GM03348 (cell line): ENCODE data around the gene PAX6.
A peak's percentile ranks its signal among the peaks of the same experiment; 100 is the strongest.

ENCODE experiments used
- DNase-seq: peaks from one replicate; pipeline ENCODE4 v3.0.0; 2012; ENCODE audit warnings: low spot score

The PAX6 gene

GRCh38 chr11:31810779-31811647, at the start of gene PAX6:
PAX6 (minus strand) TSS chr11:31811322; CDS start chr11:31806411, 4,911 bp downstream.
- peak; percentile 86 for DNase-seq

GRCh38 chr11:31860391-31860790, 49.3 kb upstream of the PAX6 start:
- no peak for DNase-seq

GRCh38 chr11:31856248-31856647, 45.1 kb upstream of the PAX6 start:
- no peak for DNase-seq

- no peak for DNase-seq
Measured at GRCh38 chr11:31855466-31855865, 44.3 kb upstream of the PAX6 start.

- DNase-seq: no peak
Measured at GRCh38 chr11:31850365-31850764, 39.2 kb upstream of the PAX6 start.

- DNase-seq: peak; percentile 20
Measured at GRCh38 chr11:31847761-31848160, 36.6 kb upstream of the PAX6 start.

GRCh38 chr11:31845331-31845730, 34.2 kb upstream of the PAX6 start:
- DNase-seq: no peak

GRCh38 chr11:31844351-31844750, 33.2 kb upstream of the PAX6 start:
- no peak for DNase-seq

GRCh38 chr11:31841435-31841834, 30.3 kb upstream of the PAX6 start:
- DNase-seq: no peak

- DNase-seq: no peak
Measured at GRCh38 chr11:31834237-31834636, 23.1 kb upstream of the PAX6 start.

GRCh38 chr11:31830406-31830805, 19.3 kb upstream of the PAX6 start:
- DNase-seq: no peak

GRCh38 chr11:31828217-31828616, 17.1 kb upstream of the PAX6 start:
- DNase-seq: no peak

GRCh38 chr11:31827455-31828206, 16.5 kb upstream of the PAX6 start:
- DNase-seq: no peak

GRCh38 chr11:31826536-31827438, 15.7 kb upstream of the PAX6 start:
- DNase-seq: no peak

- DNase-seq: no peak
Measured at GRCh38 chr11:31825838-31826484, 14.8 kb upstream of the PAX6 start.

- DNase-seq: no peak
Measured at GRCh38 chr11:31824879-31825837, 14.0 kb upstream of the PAX6 start.

- DNase-seq: no peak
Measured at GRCh38 chr11:31824332-31824878, 13.3 kb upstream of the PAX6 start.

- no peak for DNase-seq
Measured at GRCh38 chr11:31823644-31824331, 12.7 kb upstream of the PAX6 start.

GRCh38 chr11:31822927-31823643, 12.0 kb upstream of the PAX6 start:
- DNase-seq: no peak
